DMS53 treated with DMSO at 0.1 percent for 48 hours (cell line): ENCODE data around the gene INSM2.
A peak's percentile ranks its signal among the peaks of the same experiment; 100 is the strongest.

Experiments used
- DNase-seq: peaks from one replicate; lab custom pipeline; 2025; ENCODE audit not compliant: unreplicated experiment; lab: John Stamatoyannopoulos, UW

Gene INSM2, protein sequence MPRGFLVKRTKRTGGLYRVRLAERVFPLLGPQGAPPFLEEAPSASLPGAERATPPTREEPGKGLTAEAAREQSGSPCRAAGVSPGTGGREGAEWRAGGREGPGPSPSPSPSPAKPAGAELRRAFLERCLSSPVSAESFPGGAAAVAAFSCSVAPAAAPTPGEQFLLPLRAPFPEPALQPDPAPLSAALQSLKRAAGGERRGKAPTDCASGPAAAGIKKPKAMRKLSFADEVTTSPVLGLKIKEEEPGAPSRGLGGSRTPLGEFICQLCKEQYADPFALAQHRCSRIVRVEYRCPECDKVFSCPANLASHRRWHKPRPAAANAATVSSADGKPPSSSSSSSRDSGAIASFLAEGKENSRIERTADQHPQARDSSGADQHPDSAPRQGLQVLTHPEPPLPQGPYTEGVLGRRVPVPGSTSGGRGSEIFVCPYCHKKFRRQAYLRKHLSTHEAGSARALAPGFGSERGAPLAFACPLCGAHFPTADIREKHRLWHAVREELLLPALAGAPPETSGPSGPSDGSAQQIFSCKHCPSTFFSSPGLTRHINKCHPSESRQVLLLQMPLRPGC

DNA sequence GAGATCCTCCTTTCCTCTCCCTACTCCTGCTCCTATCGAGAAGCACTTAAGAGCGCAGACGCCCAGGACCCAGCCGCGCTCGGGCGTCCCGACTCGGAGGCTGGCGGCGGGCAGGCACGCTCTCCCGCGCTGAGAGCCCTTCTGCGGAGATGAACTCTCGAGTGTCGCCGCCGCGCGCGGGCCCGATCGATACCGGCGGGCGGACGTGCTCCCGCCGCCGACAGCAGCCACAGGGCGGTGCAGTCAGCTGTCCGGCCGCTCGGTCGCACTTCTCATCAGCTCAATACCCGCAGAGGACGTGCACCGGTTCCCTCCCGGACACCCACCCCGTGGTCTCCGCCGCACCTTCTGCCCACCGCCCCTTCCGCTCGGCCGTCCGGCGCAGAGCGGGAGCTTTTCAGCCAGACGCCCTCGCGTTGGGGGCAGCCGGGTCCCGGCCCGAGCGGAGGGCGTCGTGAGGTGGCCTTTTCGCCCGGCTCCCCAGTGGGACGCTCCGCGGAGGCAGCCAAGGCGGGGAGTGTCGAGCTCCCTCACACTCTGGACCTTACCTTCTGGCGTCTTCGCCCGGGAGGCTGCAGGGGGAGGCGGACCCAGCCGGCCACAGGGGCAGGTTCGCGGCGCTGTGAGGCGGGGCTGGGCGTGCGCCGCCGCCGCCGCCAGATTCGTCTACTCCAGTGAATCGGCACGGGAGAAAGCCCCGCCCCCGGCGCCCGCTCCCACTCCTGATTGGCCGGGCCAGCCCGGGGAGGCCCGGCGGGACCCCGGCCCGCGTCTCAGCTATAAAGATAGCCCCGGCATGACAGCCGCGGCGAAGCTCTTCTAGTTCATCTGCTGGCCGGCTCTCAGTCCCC, at the start of gene INSM2:
Gene INSM2 (plus strand): TSS at position 808 of the 851 bp plus-strand sequence. CDS start 89 bp downstream, outside the sequence.
- DNase-seq: peak; percentile 74

DNA sequence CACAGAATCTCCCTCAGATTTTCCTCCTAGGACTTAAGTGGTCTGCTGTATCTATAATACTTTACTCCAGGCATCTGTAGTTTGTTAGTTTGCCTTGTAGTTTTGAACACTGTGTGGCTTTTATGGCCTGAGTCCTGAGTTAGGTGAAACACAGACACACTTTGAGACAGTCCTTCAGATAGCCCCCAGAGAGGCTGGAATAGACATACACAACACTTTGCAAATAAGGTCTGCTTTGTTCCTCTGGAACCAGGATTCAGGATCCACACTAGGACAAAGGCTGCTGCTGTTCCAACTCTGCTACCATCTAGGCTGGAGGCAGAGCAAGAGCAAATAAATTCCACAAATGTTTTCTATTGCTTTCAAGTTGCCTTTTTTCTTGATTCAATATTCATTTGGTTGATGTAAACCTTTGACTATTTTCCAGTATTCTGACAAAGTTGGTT, 41.4 kb upstream of the INSM2 start:
- DNase-seq: no peak

DNA sequence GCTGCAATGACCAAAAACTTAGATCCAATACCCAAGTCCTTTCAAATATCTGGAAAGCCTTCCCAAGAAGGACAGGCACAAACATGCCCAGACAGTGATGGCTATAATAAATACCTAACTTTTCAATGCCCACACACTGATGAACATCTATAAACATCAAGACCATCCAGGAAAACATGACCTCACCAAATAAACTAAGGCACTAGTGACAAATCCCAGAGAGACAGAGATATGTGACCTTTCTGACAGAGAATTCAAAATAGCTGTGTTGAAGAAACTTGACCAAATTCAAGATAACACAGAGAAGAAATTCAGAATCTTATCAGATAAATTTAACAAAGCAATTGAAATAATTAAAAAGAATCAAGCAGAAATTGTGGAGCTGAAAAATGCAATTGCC, 38.7 kb upstream of the INSM2 start:
- no peak for DNase-seq

DNA sequence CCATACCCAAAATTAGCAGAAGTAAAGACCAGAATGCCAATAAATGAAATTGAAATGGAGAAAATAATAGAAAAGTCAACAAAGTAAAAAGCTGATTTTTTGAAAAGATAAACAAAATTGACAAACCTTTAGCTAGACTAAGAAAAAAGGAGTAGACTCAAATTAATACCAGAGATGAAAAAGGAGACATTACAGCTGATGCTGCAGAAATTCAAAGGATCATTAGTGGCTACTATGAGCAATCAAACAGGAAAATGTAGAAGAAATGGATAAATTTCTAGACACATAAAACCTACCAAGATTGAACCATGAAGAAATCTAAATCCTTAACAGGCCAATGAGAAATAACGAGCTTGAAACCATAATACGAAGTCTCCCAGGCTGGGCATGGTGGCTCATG, 34.8 kb upstream of the INSM2 start:
- DNase-seq: no peak

DNA sequence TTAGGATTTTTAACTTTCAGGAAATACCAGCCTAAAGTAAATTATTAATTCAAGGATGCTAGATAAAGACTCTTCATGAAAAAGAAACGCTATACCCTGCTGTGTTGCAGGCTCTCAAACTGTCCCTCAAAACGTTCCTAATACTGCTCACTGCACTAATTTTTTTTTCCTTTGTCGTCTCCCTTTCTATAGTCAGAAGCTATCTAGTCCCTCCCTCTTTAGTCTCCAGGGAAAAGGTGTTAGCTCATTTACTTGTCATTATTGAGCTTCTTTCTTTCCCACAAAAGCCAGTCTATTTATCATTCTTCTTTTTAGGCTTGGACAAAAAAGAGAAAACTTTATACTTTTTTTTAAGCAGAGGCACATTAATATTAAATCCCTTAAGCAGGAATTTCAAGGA, 30.3 kb upstream of the INSM2 start:
- DNase-seq: no peak

DNA sequence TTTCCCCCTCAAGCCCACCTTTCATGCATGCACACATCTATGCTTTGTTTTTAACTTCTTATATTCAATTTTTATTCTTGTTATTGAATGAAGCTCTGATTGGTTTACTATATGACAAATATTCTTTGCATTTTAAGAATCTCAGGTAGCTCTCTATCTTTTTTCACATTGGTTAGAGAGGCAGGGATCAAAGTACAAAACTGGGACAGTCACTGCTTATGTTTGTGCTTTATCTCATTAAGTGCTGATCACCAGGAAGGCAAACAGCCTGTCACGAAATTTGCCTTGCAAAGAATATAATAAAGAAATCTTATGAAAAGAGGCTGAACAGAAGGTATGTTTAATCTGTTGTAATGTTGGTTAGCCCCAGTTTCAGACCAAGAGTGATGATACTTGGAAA, 29.7 kb upstream of the INSM2 start:
- DNase-seq: peak; percentile 20

DNA sequence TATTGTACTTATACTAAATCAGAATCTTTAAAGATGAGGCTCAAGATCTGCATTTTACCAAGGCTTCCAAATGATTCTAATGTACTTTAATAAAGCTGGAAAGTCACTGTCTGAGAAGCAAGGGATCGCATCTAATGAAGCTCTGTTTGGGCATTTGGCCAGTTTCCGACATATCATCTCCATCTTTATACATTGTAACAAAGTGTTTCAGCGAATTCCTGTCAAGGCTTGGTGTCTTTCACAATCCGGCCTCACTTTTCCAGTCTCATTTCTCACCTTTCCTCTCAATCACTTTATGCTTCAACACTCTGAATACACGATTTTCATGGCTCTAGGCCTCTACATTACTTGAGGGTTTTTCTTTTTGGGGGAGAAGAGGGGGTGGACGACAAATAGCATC, 27.5 kb upstream of the INSM2 start:
- DNase-seq: no peak

DNA sequence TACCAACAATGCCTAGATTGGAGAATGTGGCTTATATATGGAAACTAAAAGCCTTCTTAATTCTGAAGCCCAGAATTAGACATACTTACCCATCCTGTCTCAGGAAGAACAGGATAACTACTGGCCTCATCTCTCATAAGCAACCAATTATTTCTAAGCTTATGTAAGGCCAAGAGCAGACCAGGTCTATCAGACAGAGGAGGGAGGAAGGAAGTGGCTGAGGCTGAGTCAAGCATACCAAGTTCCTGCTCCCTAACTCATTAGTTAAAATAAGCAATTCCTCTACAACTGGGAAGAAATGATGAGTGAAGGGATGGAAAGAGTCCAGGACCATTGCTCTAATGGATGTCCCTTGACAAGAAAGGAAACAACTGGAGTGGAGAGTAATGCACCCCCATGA, 27.0 kb upstream of the INSM2 start:
- DNase-seq: no peak

DNA sequence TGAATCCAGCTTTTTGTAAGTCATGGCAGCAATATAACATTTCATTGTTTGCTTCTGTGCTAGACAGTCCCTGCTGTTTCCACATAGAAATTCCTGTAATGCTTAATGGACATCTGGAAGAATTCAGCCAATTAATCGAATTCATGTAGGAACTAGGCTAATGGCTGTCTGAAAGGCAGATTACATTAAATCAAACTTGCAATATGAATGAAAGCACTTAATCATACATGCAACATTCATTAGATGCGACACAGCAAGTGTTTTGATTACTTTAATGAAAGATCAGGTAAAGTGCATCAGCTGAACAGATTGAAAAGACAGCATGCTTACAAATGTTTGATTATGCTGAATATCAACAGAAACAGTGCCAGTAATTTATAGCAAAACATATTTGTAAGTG, 24.1 kb upstream of the INSM2 start:
- DNase-seq: no peak

DNA sequence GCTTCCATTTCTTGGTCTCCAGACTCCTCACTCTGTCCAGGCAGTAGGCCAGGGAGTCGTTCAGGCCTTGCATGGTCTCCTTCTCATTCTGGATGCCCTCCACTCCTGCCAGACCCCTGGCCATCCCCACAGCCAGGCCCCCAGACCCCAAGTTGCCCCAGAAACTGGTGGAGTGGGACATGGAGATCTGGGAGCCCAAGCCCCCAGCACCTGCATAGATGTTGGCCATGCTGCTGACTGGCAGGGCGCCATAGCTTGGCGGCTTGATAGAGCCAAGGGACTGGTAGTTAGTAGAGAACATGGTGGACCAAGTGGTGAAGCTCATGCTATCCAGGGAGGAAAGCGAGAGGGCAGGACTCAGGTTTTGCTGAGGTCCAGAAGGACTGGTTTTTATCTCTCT, 21.2 kb upstream of the INSM2 start:
- DNase-seq: no peak

DNA sequence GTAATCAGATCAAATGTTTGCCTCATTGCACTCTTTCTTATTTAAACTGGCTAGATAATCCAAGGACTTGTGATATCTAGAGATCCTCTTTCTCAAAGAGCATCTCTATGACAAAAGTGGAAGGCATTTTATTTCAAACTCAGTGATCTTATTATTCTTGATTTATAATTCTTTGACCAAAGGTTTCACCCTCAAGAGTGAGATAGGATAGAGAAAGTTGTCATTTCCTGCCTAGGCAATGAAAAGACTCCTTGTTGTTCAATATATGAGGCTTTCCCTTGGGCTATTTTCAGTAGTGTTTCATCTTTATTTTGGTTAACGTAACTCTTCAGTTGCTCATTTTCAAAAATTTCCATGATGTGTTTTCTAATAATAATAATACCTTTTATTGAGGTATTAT, 18.0 kb upstream of the INSM2 start:
- DNase-seq: no peak

DNA sequence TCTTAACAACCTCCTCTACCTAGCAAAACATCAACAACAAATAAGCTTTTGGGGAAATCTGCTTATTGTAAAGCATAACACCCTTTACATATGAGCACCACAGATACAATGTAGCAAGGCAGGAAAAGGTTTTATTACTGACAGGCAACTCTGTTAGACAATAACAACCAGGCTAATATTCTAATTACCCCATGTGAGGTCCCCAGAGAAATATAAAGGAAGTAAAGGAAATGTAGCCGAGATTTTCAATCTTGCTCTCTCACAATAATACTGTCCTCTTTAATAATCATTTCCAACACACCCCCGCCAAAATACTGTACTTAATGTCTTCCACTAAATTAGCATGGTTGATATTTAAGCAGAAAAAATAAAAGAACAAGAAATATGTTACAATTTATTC, 14.0 kb upstream of the INSM2 start:
- no peak for DNase-seq

DNA sequence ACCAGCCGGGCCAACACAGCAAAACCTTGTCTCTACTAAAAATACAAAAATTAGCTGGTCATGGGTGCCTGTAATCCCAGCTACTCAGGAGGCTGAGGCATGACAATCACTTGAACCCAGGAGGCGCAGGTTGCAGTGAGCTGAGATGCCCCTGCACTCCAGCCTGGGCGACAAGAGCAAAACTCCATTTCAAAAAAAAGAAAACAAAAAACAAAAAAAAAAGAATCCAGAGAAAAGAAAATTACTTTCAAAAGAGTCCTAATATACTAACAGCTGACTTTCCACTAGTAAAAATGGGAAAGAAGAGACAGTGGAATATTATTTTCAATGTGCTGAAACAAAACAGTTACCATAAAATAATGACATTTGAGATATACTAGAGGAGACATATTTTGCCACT, 8.3 kb upstream of the INSM2 start:
- DNase-seq: no peak

DNA sequence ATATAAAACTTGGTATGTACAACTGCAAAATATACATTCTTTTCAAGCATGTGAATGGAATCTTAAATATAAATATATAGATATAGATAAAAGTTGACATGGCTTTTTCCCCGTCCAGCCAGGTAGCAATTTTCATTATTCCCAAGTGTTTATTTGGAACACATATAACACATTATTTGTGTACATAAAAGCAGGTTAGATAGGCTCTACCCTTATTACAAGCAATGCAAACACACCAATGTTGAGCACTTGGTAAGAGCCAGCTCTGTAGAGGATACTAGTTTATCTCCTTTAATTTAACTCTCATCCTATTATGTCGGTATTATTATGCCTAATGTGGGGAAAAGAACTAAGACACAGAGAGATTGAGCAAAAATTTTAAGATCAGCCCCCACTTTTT, 7.0 kb upstream of the INSM2 start:
- DNase-seq: no peak

DNA sequence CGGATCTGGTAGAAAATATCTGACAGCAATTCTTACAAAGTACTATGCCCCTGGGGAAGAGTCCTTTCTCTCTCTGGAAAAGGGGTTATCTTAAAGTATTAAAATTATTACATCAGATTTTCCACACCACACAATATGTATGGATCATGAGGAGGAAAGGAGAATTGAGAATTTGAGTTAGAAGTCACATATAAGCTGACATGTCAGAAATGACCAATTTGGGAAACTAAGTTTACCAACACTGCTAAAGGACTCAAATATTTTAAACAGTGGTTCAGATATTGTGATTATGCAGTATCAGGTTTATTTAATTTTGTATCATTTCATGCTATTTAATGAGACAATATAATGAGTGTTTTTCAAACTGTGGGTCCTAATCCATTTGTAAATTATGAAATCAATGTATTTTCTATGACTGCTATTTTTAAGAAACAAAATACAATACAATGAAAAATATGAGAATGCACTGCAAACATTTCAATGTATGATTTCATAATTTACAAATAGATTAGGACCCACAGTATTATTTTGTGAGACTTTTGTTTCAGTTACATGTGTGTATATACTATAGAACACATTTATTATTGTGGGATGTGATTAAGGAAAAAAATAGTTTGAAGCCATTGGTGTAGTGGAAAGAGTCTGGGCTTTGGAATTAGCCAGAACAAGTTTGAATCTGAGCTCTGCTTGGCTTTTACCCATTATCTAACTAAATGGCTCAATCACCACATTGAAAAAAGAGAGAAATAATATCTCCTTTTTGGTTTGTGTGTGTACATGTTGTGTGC, 1.8 kb upstream of the INSM2 start:
- DNase-seq: no peak

DNA sequence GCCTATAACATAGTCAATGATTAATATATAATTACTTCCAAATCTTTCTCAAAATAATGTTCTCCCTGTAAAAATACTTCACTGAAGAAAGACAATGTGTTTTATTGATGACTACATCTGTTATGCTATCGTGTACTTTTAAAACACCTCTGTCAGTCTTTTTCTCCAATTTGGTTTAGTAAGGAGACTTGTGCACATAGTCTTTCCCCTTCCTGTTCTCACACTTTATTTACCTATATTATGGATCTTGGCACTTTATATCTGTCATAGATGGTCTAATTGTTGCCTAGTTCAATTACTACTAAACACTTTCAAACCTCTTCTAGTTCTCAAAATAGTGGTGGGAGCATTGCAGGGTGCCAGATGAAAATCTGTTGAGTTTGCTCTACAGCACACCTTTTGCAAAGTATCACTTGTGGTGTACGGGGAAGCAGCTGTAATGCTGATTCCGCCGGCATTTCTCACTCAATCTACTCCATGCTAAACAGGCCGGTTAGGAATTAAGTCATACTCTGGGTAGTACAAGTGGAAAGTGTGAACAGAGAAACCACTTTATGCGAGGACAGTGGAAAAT, 1.1 kb upstream of the INSM2 start:
- DNase-seq: no peak

DNA sequence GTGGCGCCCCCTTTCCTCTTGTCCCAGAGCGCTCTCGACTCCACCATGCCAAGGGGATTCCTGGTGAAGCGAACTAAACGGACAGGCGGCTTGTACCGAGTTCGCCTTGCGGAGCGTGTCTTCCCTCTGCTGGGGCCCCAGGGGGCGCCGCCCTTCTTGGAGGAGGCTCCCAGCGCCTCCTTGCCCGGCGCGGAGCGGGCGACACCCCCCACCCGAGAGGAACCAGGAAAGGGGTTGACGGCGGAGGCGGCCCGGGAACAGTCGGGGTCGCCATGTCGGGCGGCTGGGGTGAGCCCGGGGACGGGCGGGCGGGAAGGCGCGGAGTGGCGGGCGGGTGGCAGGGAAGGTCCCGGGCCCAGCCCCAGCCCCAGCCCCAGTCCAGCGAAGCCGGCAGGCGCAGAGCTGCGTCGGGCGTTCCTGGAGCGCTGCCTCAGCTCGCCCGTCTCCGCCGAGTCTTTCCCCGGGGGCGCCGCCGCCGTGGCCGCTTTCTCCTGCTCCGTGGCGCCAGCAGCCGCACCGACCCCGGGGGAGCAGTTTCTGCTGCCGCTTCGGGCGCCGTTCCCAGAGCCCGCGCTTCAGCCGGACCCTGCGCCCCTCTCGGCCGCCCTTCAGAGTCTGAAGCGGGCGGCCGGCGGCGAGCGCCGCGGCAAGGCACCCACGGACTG, 376 bp downstream of the INSM2 start:
- DNase-seq: no peak

DNA sequence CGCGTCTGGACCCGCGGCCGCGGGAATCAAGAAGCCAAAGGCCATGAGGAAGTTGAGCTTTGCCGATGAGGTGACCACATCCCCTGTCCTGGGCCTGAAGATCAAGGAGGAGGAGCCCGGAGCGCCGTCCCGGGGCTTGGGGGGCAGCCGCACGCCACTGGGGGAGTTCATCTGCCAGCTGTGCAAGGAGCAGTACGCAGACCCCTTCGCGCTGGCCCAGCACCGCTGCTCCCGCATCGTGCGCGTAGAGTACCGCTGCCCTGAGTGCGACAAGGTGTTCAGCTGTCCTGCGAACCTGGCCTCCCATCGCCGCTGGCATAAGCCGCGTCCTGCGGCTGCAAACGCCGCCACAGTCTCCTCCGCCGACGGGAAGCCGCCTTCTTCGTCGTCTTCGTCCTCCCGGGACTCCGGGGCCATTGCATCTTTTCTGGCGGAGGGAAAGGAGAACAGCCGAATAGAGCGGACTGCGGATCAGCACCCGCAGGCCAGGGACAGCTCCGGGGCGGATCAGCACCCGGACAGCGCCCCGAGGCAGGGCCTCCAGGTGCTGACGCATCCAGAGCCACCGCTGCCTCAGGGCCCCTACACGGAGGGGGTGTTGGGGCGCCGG, 1.0 kb downstream of the INSM2 start:
- DNase-seq: peak; percentile 29

DNA sequence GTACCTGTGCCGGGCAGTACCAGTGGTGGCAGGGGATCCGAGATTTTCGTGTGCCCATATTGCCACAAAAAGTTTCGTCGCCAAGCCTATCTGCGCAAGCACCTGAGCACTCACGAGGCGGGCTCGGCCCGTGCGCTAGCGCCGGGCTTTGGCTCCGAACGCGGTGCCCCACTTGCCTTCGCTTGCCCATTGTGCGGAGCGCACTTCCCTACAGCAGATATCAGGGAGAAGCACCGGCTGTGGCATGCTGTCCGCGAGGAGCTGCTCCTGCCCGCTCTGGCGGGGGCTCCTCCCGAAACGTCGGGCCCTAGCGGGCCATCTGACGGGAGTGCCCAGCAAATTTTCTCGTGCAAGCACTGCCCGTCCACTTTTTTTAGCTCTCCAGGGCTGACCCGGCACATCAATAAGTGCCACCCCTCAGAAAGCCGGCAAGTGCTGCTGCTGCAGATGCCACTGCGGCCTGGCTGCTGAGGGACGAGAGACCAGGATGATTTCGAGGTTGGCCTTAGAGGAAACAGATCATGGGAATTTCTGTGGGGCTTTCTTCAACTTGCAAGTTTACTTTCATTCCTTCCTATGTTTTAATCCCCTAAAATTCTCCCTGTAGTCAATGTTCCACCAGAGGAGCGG, 1.6 kb downstream of the INSM2 start:
- DNase-seq: no peak
